Muscle layer of duodenum (tissue), 2 donors: ENCODE measurements around the gene KRTCAP3.
"Not testable (repeated sequence)": the region's sequence is repeated elsewhere in the genome, so short reads cannot be mapped to it uniquely, and the experiment has no call there.

Experiments used
- H3K27ac ChIP-seq: one replicate; pipeline ENCODE4 v1.7.0; 2013; ENCODE audit warnings: mild to moderate bottlenecking, low read length
- H3K27me3 ChIP-seq: one replicate; pipeline ENCODE4 v1.7.0; 2013; ENCODE audit warnings: low read depth, mild to moderate bottlenecking, control low read depth, low read length
- H3K36me3 ChIP-seq, 2 donors: one replicate each; pipeline ENCODE4 v1.7.0; 2013; ENCODE audit warnings: low read length in 2 of 2, control low read depth in 1 of 2, mild to moderate bottlenecking in 1 of 2; ENCODE audit not compliant: insufficient read depth in 2 of 2, control insufficient read depth in 1 of 2
- H3K4me1 ChIP-seq, 2 donors: one replicate each; pipeline ENCODE4 v1.7.0; 2013; ENCODE audit warnings: low read length in 2 of 2, mild to moderate bottlenecking in 2 of 2, control low read depth in 1 of 2, moderate library complexity in 1 of 2; ENCODE audit not compliant: insufficient read depth in 2 of 2, control insufficient read depth in 1 of 2
- H3K4me3 ChIP-seq, 2 donors: one replicate each; pipeline ENCODE4 v1.7.0; 2013; ENCODE audit warnings: low read length in 2 of 2, low read depth in 1 of 2, mild to moderate bottlenecking in 1 of 2
- H3K9me3 ChIP-seq, 2 donors: one replicate each; pipeline ENCODE4 v1.7.0; 2013; ENCODE audit warnings: low read length in 2 of 2, control low read depth in 1 of 2, mild to moderate bottlenecking in 1 of 2; ENCODE audit not compliant: control insufficient read depth in 1 of 2
- donor health status: healthy.

KRTCAP3 gene

GRCh38 chr2:27420996-27421395 is 21.2 kb upstream of the KRTCAP3 start:
- no peaks in the 10 kb centered on the region for H3K36me3 ChIP-seq
- no peaks in the 10 kb centered on the region for H3K27me3 ChIP-seq
- no peak overlapping the region for H3K27ac ChIP-seq
- no peaks in the 10 kb centered on the region for H3K9me3 ChIP-seq
- no peaks in the 10 kb centered on the region for H3K4me1 ChIP-seq
- no peak overlapping the region for H3K4me3 ChIP-seq

GRCh38 chr2:27421660-27422250 is 20.4 kb upstream of the KRTCAP3 start:
- no peaks in the 10 kb centered on the region for H3K36me3 ChIP-seq
- no peaks in the 10 kb centered on the region for H3K27me3 ChIP-seq
- no peak overlapping the region for H3K27ac ChIP-seq
- H3K4me1 ChIP-seq = no peaks in the 10 kb centered on the region
- no peak overlapping the region for H3K4me3 ChIP-seq
- no peaks in the 10 kb centered on the region for H3K9me3 ChIP-seq

- no peaks in the 10 kb centered on the region for H3K9me3 ChIP-seq
- no peak overlapping the region for H3K4me3 ChIP-seq
- H3K4me1 ChIP-seq = peaks cover 0 to 5% of the 10 kb centered on the region in 2 donors
- no peaks in the 10 kb centered on the region for H3K27me3 ChIP-seq
- no peak overlapping the region for H3K27ac ChIP-seq
- no peaks in the 10 kb centered on the region for H3K36me3 ChIP-seq
Observed at GRCh38 chr2:27422958-27423357, 19.2 kb upstream of the KRTCAP3 start.

- H3K27me3 ChIP-seq, H3K27ac ChIP-seq, H3K4me3 ChIP-seq, H3K36me3 ChIP-seq, H3K9me3 ChIP-seq: not testable (repeated sequence)
- H3K4me1 ChIP-seq = peaks cover 5 to 12% of the 10 kb centered on the region in 2 donors
Observed at GRCh38 chr2:27425039-27425438, 17.1 kb upstream of the KRTCAP3 start.

GRCh38 chr2:27427863-27428212 is 14.3 kb upstream of the KRTCAP3 start:
- Histone ChIP-seq H3K4me1 (peaks cover 8 to 33% of the 10 kb centered on the region in 2 donors), H3K9me3 (no peaks in the 10 kb centered on the region), H3K36me3 (peaks cover 0 to 3% of the 10 kb centered on the region in 2 donors), H3K4me3 (peak overlapping the region; percentile 82 to 88), H3K27me3 (no peaks in the 10 kb centered on the region), H3K27ac (peak overlapping the region; percentile 88)

GRCh38 chr2:27428213-27428977 is 13.8 kb upstream of the KRTCAP3 start, which contains the start of gene NRBP1:
Gene NRBP1 (plus strand): TSS chr2:27428631. CDS start chr2:27433274, 4,643 bp downstream.
- Histone ChIP-seq H3K4me1 (peaks cover 8 to 37% of the 10 kb centered on the region in 2 donors), H3K36me3 (peaks cover 3 to 8% of the 10 kb centered on the region in 2 donors)

GRCh38 chr2:27428978-27429541 is 13.1 kb upstream of the KRTCAP3 start:
- Histone ChIP-seq H3K9me3 (no peaks in the 10 kb centered on the region), H3K4me1 (peaks cover 8 to 37% of the 10 kb centered on the region in 2 donors), H3K27me3 (no peaks in the 10 kb centered on the region), H3K36me3 (peaks cover 10 to 15% of the 10 kb centered on the region in 2 donors), H3K27ac (peak overlapping the region; percentile 85), H3K4me3 (peak overlapping the region; percentile 82 to 88)

More at GRCh38 chr2:27428213-27428977, 13.8 kb upstream of the KRTCAP3 start, which contains the start of gene NRBP1:
- Histone ChIP-seq H3K27me3 (no peaks in the 10 kb centered on the region), H3K9me3 (no peaks in the 10 kb centered on the region), H3K4me3 (peak within 1 kb of the TSS; percentile 82 to 88), H3K27ac (peak within 1 kb of the TSS; percentile 88)

- Histone ChIP-seq H3K4me1 (peaks cover 8 to 37% of the 10 kb centered on the region in 2 donors), H3K27ac (no peak overlapping the region), H3K9me3 (no peaks in the 10 kb centered on the region), H3K36me3 (peaks cover 33 to 38% of the 10 kb centered on the region in 2 donors), H3K27me3 (no peaks in the 10 kb centered on the region), H3K4me3 (no peak overlapping the region)
Observed at GRCh38 chr2:27431395-27431794, 10.8 kb upstream of the KRTCAP3 start.

- H3K27me3 ChIP-seq = no peaks in the 10 kb centered on the region
- peaks cover 63 to 75% of the 10 kb centered on the region in 2 donors for H3K36me3 ChIP-seq
- peaks cover 0 to 19% of the 10 kb centered on the region in 2 donors for H3K4me1 ChIP-seq
- no peaks in the 10 kb centered on the region for H3K9me3 ChIP-seq
- no peak overlapping the region for H3K27ac ChIP-seq
- no peak overlapping the region for H3K4me3 ChIP-seq
Observed at GRCh38 chr2:27435628-27436027, 6.6 kb upstream of the KRTCAP3 start.

GRCh38 chr2:27441226-27441926 is 805 bp upstream of the KRTCAP3 start:
- Histone ChIP-seq H3K27me3 (no peaks in the 10 kb centered on the region), H3K4me3 (no peak overlapping the region), H3K27ac (no peak overlapping the region), H3K36me3 (peaks cover 43 to 62% of the 10 kb centered on the region in 2 donors), H3K9me3 (no peaks in the 10 kb centered on the region), H3K4me1 (peaks cover 0 to 10% of the 10 kb centered on the region in 2 donors)

- Histone ChIP-seq H3K9me3 (no peaks in the 10 kb centered on the region), H3K4me1 (peaks cover 0 to 10% of the 10 kb centered on the region in 2 donors), H3K4me3 (peak overlapping the region in 1 of 2 donors; percentile 46), H3K36me3 (peaks cover 38 to 57% of the 10 kb centered on the region in 2 donors), H3K27me3 (no peaks in the 10 kb centered on the region), H3K27ac (peak overlapping the region; percentile 31)
Observed at GRCh38 chr2:27442920-27443282, 720 bp downstream of the KRTCAP3 start.
